ENCODE data around the gene GSTK1. TPM values are rescaled to one million over a fixed set of nuclear protein-coding genes. Genes with fewer than 3 reads are reported as not detected.

Gene GSTK1
- polyA plus RNA-seq, 1 experiment: 164 TPM

GRCh38 chr7:143265017-143265693 lies 1.9 kb downstream of the GSTK1 start:
- H3K27me3 ChIP-seq (ENCODE audit: control insufficient read depth, insufficient read depth, low read length): no peaks in the 10 kb centered on the region
- H3K36me3 ChIP-seq (ENCODE audit: control insufficient read depth, insufficient read depth, low read length): peaks cover 10% of the 10 kb centered on the region
- POLR2A ChIA-PET: no interaction called here
- no peak for TF ChIP-seq CTCF (IDR thresholded peaks at IDR 0.05; ENCODE audit: insufficient read depth, low read depth, low read length)
- CTCF ChIA-PET: interaction anchor here (1.6 kb wide), 1 partner anchor 14 kb away, joined by 3 read pairs; no protein-coding TSS in a partner anchor
- H3K4me3 ChIP-seq (ENCODE audit: low read depth, low read length): no peak overlapping the region
- no peak for DNase-seq (ENCODE audit: low read depth)

- no peak for DNase-seq (ENCODE audit: low read depth)
- Histone ChIP-seq H3K27me3 (ENCODE audit: control insufficient read depth, insufficient read depth, low read length) (no peaks in the 10 kb centered on the region), H3K36me3 (ENCODE audit: control insufficient read depth, insufficient read depth, low read length) (peaks cover 10% of the 10 kb centered on the region), H3K4me3 (ENCODE audit: low read depth, low read length) (no peak overlapping the region)
- POLR2A ChIA-PET: no interaction called here
- no peak for TF ChIP-seq CTCF (IDR thresholded peaks at IDR 0.05; ENCODE audit: insufficient read depth, low read depth, low read length)
- CTCF ChIA-PET: interaction anchor here (0.7 to 1.3 kb wide), 2 partner anchors 10 to 29 kb away, joined by 3 to 4 read pairs; no protein-coding TSS in a partner anchor
These were observed 6.0 kb downstream of the GSTK1 start for GRCh38 chr7:143269251-143269650.

- Histone ChIP-seq H3K4me3 (ENCODE audit: low read depth, low read length) (no peak overlapping the region), H3K27me3 (ENCODE audit: control insufficient read depth, insufficient read depth, low read length) (no peaks in the 10 kb centered on the region), H3K36me3 (ENCODE audit: control insufficient read depth, insufficient read depth, low read length) (peaks cover 10% of the 10 kb centered on the region)
- ChIA-PET POLR2A (no interaction called here), CTCF (interaction anchor here (0.7 kb wide), 1 partner anchor 87 kb away, joined by 3 read pairs; no protein-coding TSS in a partner anchor)
- TF ChIP-seq CTCF (IDR thresholded peaks at IDR 0.05; ENCODE audit: insufficient read depth, low read depth, low read length): no peak
- no peak for DNase-seq (ENCODE audit: low read depth)
These were observed 8.0 kb downstream of the GSTK1 start for GRCh38 chr7:143271240-143271639.

DNA sequence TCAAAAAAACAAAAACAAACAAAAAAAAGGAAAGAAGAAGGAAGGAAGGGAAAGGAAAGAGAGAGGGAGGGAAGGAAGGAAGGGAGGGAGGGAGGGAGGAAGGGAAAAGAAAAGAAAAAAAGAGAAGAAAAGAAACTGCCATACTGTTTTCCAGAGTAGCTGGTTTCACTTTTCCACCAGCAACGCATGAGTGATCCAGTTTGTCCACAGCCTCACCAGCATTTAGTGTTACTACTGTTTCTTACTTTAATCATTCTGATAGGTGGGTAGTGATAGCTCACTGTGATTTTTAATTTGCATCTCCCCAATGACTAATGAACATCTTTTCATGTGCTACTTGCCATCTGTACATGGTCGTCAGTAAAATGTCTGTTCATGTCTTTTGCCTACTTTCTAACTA lies 9.6 kb downstream of the GSTK1 start:
- TF ChIP-seq CTCF (IDR thresholded peaks at IDR 0.05; ENCODE audit: insufficient read depth, low read depth, low read length): no peak
- DNase-seq (ENCODE audit: low read depth): no peak
- POLR2A ChIA-PET: no interaction called here
- CTCF ChIA-PET: interaction anchor here (1.2 kb wide), 1 partner anchor 17 kb away, joined by 3 read pairs; no protein-coding TSS in a partner anchor
- no peaks in the 10 kb centered on the region for H3K27me3 ChIP-seq (ENCODE audit: control insufficient read depth, insufficient read depth, low read length)
- no peak overlapping the region for H3K4me3 ChIP-seq (ENCODE audit: low read depth, low read length)
- H3K36me3 ChIP-seq (ENCODE audit: control insufficient read depth, insufficient read depth, low read length): peaks cover 6% of the 10 kb centered on the region

DNA sequence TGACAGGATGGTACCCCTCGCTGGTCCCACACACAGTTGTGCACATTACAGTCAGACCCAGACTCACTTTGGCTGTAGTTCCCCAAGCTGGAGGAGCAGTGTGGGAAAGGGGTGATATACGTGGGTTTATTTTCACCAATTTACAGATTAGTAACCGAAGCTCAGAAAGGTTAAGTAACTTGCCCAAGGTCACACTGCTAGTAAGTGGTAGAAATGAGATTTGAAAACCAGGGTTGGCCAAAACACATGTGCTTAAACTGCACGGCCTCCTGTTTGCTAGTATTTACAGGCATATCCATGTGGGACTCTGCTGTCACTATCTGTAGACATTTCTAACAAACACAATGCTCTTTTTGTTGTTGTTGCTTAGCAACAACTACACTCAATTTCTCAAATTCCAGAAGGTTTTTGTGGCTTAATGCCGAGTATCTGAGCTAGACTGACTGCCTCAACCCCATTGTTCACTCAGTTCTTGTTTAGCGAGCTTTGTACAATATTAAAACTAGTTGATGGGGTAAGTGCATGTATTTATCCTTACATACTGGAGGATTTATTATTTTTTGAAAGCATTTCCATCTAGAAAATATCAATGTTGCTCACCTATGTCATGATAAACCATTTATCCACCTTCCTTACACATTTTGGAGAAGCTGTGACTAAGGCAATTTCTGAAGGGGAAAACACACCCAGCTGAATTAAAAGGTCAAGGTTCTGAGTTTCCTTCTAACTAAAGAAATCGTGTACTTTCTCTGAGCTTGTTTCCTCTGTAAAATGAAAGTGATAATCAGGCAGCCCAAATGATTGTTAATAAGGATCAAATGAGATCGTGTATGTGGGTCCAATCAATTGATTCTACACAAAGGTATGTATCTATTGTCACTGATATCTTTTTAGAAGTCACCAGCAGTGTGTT lies 16.2 kb downstream of the GSTK1 start:
- CTCF ChIA-PET: interaction anchor here (1.0 to 2.1 kb wide), 6 partner anchors 8 to 137 kb away, joined by 3 to 7 read pairs (median 4); partner anchors contain the start of gene CASP2
- no peak for TF ChIP-seq CTCF (IDR thresholded peaks at IDR 0.05; ENCODE audit: insufficient read depth, low read depth, low read length)
- H3K4me3 ChIP-seq (ENCODE audit: low read depth, low read length): no peak overlapping the region
- POLR2A ChIA-PET: interaction anchor here (0.6 kb wide), 2 partner anchors 101 to 212 kb away, joined by 3 read pairs; no protein-coding TSS in a partner anchor
- no peaks in the 10 kb centered on the region for H3K27me3 ChIP-seq (ENCODE audit: control insufficient read depth, insufficient read depth, low read length)
- H3K36me3 ChIP-seq (ENCODE audit: control insufficient read depth, insufficient read depth, low read length): no peaks in the 10 kb centered on the region
- peak; percentile 54 for DNase-seq (ENCODE audit: low read depth)

Measured in BJ (cell line).